ENCODE data around the gene DNAJC17. TPM values are rescaled to one million over a fixed set of nuclear protein-coding genes. Genes with fewer than 3 reads are reported as not detected.

DNAJC17 gene
- total RNA-seq, 1 donor, result 14.8 TPM

- H3K27ac ChIP-seq (ENCODE audit: low read depth, low read length), result no peak overlapping the region
- no peak overlapping the region for H3K4me2 ChIP-seq (ENCODE audit: insufficient read depth, low read length)
- no peaks in the 10 kb centered on the region for H3K9me3 ChIP-seq (ENCODE audit: low read depth, low read length)
- no peaks in the 10 kb centered on the region for H3K4me1 ChIP-seq (ENCODE audit: insufficient read depth, low read length)
- no peaks in the 10 kb centered on the region for H3K79me2 ChIP-seq (ENCODE audit: insufficient read depth, low read length)
- no peak overlapping the region for H3K4me3 ChIP-seq (ENCODE audit: insufficient read depth, low read length)
- no peaks in the 10 kb centered on the region for H4K20me1 ChIP-seq (ENCODE audit: insufficient read depth, low read length)
- peaks cover 2% of the 10 kb centered on the region for H3K27me3 ChIP-seq (ENCODE audit: insufficient read depth, low read length)
- H3K36me3 ChIP-seq (ENCODE audit: insufficient read depth, low read length), result no peaks in the 10 kb centered on the region
- no peak overlapping the region for H2AFZ ChIP-seq (ENCODE audit: low read length)
- TF ChIP-seq CTCF (IDR thresholded peaks at IDR 0.05; ENCODE audit: extremely low read depth, low read depth, low read length), result no peak
- no peak for DNase-seq (ENCODE audit: insufficient read length, low spot score, missing footprints)
Measured at GRCh38 chr15:40836020-40836419, 28.7 kb upstream of the DNAJC17 start.

- Histone ChIP-seq H3K4me1 (ENCODE audit: insufficient read depth, low read length) (no peaks in the 10 kb centered on the region), H4K20me1 (ENCODE audit: insufficient read depth, low read length) (no peaks in the 10 kb centered on the region), H3K36me3 (ENCODE audit: insufficient read depth, low read length) (no peaks in the 10 kb centered on the region), H3K27me3 (ENCODE audit: insufficient read depth, low read length) (peaks cover 2% of the 10 kb centered on the region), H3K79me2 (ENCODE audit: insufficient read depth, low read length) (no peaks in the 10 kb centered on the region), H3K27ac (ENCODE audit: low read depth, low read length) (no peak overlapping the region), H3K9me3 (ENCODE audit: low read depth, low read length) (no peaks in the 10 kb centered on the region), H2AFZ (ENCODE audit: low read length) (no peak overlapping the region), H3K4me3 (ENCODE audit: insufficient read depth, low read length) (no peak overlapping the region), H3K4me2 (ENCODE audit: insufficient read depth, low read length) (no peak overlapping the region)
- TF ChIP-seq CTCF (IDR thresholded peaks at IDR 0.05; ENCODE audit: extremely low read depth, low read depth, low read length), result no peak
- no peak for DNase-seq (ENCODE audit: insufficient read length, low spot score, missing footprints)
Measured at GRCh38 chr15:40832903-40833302, 25.6 kb upstream of the DNAJC17 start.

GRCh38 chr15:40831861-40832260 is 24.6 kb upstream of the DNAJC17 start:
- Histone ChIP-seq H3K27me3 (ENCODE audit: insufficient read depth, low read length) (peaks cover 5% of the 10 kb centered on the region), H3K27ac (ENCODE audit: low read depth, low read length) (no peak overlapping the region), H4K20me1 (ENCODE audit: insufficient read depth, low read length) (no peaks in the 10 kb centered on the region), H3K4me3 (ENCODE audit: insufficient read depth, low read length) (no peak overlapping the region), H3K9me3 (ENCODE audit: low read depth, low read length) (no peaks in the 10 kb centered on the region), H3K4me1 (ENCODE audit: insufficient read depth, low read length) (no peaks in the 10 kb centered on the region), H2AFZ (ENCODE audit: low read length) (no peak overlapping the region), H3K79me2 (ENCODE audit: insufficient read depth, low read length) (no peaks in the 10 kb centered on the region), H3K4me2 (ENCODE audit: insufficient read depth, low read length) (no peak overlapping the region), H3K36me3 (ENCODE audit: insufficient read depth, low read length) (no peaks in the 10 kb centered on the region)
- no peak for TF ChIP-seq CTCF (IDR thresholded peaks at IDR 0.05; ENCODE audit: extremely low read depth, low read depth, low read length)
- no peak for DNase-seq (ENCODE audit: insufficient read length, low spot score, missing footprints)

GRCh38 chr15:40830884-40831283 is 23.6 kb upstream of the DNAJC17 start:
- H3K27ac ChIP-seq (ENCODE audit: low read depth, low read length), result no peak overlapping the region
- H4K20me1 ChIP-seq (ENCODE audit: insufficient read depth, low read length), result no peaks in the 10 kb centered on the region
- no peaks in the 10 kb centered on the region for H3K4me1 ChIP-seq (ENCODE audit: insufficient read depth, low read length)
- H3K4me2 ChIP-seq (ENCODE audit: insufficient read depth, low read length), result no peak overlapping the region
- no peaks in the 10 kb centered on the region for H3K79me2 ChIP-seq (ENCODE audit: insufficient read depth, low read length)
- H3K27me3 ChIP-seq (ENCODE audit: insufficient read depth, low read length), result peaks cover 12% of the 10 kb centered on the region
- H2AFZ ChIP-seq (ENCODE audit: low read length), result no peak overlapping the region
- H3K36me3 ChIP-seq (ENCODE audit: insufficient read depth, low read length), result no peaks in the 10 kb centered on the region
- TF ChIP-seq CTCF (IDR thresholded peaks at IDR 0.05; ENCODE audit: extremely low read depth, low read depth, low read length), result no peak
- no peak for DNase-seq (ENCODE audit: insufficient read length, low spot score, missing footprints)
- H3K9me3 ChIP-seq (ENCODE audit: low read depth, low read length), result no peaks in the 10 kb centered on the region
- H3K4me3 ChIP-seq (ENCODE audit: insufficient read depth, low read length), result no peak overlapping the region

All from osteoblast (primary cell).